ENCODE results near the gene CCIN.
A peak's percentile ranks its signal among the peaks of the same experiment; 100 is the strongest.
"Not testable (repeated sequence)": the region's sequence is repeated elsewhere in the genome, so short reads cannot be mapped to it uniquely, and the experiment has no call there.

Gene CCIN

GRCh38 chr9:36141761-36142160 is 27.4 kb upstream of the CCIN start:
- no peak for DNase-seq

- peak; percentile 30 for DNase-seq
These were observed 26.5 kb upstream of the CCIN start for GRCh38 chr9:36142510-36143244.

GRCh38 chr9:36143245-36143641 is 25.9 kb upstream of the CCIN start:
- DNase-seq: no peak

- DNase-seq: no peak
These were observed 24.6 kb upstream of the CCIN start for GRCh38 chr9:36144309-36145232.

GRCh38 chr9:36145970-36146369 is 23.2 kb upstream of the CCIN start:
- no peak for DNase-seq

GRCh38 chr9:36146651-36147050 is 22.5 kb upstream of the CCIN start:
- no peak for DNase-seq

GRCh38 chr9:36147441-36148175 is 21.6 kb upstream of the CCIN start:
- no peak for DNase-seq

- DNase-seq: peak; percentile 97
These were observed 20.7 kb upstream of the CCIN start for GRCh38 chr9:36148311-36149051.

- no peak for DNase-seq
These were observed 20.0 kb upstream of the CCIN start for GRCh38 chr9:36149197-36149596.

GRCh38 chr9:36150574-36151315 is 18.4 kb upstream of the CCIN start:
- no peak for DNase-seq

- DNase-seq: peak; percentile 82
These were observed 17.6 kb upstream of the CCIN start for GRCh38 chr9:36151316-36152210.

GRCh38 chr9:36152741-36153438 is 16.3 kb upstream of the CCIN start:
- DNase-seq: no peak

GRCh38 chr9:36153746-36154145 is 15.4 kb upstream of the CCIN start:
- DNase-seq: no peak

GRCh38 chr9:36154331-36154952 is 14.7 kb upstream of the CCIN start:
- DNase-seq: no peak

- no peak for DNase-seq
These were observed 13.1 kb upstream of the CCIN start for GRCh38 chr9:36156116-36156515.

GRCh38 chr9:36158122-36158521 is 11.1 kb upstream of the CCIN start:
- no peak for DNase-seq

GRCh38 chr9:36158917-36159316 is 10.3 kb upstream of the CCIN start:
- no peak for DNase-seq

GRCh38 chr9:36159509-36159908 is 9.7 kb upstream of the CCIN start:
- DNase-seq: not testable (repeated sequence)

- not testable (repeated sequence) for DNase-seq
These were observed 9.1 kb upstream of the CCIN start for GRCh38 chr9:36160126-36160525.

- no peak for DNase-seq
These were observed 8.0 kb upstream of the CCIN start for GRCh38 chr9:36161187-36161586.
